ENCODE measurements around the gene IPO4. TPM values are rescaled to one million over a fixed set of nuclear protein-coding genes. Genes with fewer than 3 reads are reported as not detected.

Gene IPO4
- total and polyA plus RNA-seq, 2 of the 4 experiments (the other 2 are of a cell fraction) = 37.6 to 39.4 TPM

DNA sequence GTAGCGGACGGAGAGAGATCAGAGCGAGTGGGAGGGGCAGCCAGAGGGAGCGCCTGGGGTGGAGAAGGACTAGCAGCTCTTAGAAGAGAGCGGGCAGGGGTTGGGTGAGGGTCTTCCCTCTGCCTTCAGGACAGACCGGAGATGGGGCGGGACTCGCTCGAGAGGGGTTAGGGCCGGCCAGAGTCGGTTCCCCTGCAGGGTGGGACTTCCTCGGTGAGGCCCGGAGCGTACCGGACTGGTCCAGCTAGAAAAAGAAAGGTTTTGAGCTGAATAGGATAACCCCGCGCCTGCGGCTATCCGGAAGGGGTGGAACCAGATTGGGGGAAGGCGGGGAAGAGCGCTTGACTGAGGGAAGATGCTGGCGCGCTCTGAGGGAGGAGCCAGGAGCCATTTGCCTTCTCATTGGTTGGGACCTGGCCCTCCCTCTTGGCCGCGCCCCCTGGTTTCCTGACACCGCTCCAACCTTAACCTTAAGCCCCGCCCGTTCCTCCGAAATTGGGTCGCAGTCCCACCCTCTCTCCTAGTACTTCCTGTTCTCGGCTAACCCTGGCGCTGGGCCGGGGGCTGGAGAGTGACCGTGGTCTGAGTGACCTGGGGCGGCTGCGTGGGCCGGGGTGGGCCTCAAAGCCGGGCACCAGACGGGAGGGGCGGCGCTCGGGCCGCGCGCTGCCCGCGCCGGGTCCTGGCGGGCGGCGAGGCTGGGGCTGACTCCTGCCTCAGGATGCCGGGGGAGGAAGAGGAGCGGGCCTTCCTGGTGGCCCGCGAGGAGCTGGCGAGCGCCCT, 41.4 kb downstream of the IPO4 start, which contains the start of gene RNF31:
Gene RNF31, plus strand, starts transcription at position 521 of the 783 bp plus-strand sequence. Its CDS starts 201 bp downstream, at position 722.
- no peak within 1 kb of the TSS for H3K18ac ChIP-seq (ENCODE audit: low read depth, low read length)
- H2BK120ac ChIP-seq (ENCODE audit: low read depth, low read length) = 0 out of 2 replicates have a peak within 1 kb of the TSS, but pooled peaks have one; percentile 3
- peaks cover 15% of the 10 kb centered on the region for H3K9me1 ChIP-seq (ENCODE audit: insufficient read depth, low read length)
- peak within 1 kb of the TSS; percentile 79 for H3K27ac ChIP-seq (ENCODE audit: insufficient read depth, low read length)
- no peaks in the 10 kb centered on the region for H3K9me3 ChIP-seq (ENCODE audit: control insufficient read depth, insufficient read depth, low read length)
- peak within 1 kb of the TSS; percentile 86 for H3K4me3 ChIP-seq (ENCODE audit: insufficient read depth, low read depth, low read length)
- peak within 1 kb of the TSS; percentile 88 for H3K23ac ChIP-seq (ENCODE audit: low read depth, low read length)
- intact Hi-C loops (cut with micrococcal nuclease) (loop anchor here (2.0 kb wide), 1 partner anchor 150 kb away; no protein-coding TSS in a partner anchor), in situ Hi-C loops (cut with MboI; ENCODE audit: low sequenced_read_pairs) (loop anchor here (25.0 kb wide), 2 partner anchors 835 to 1060 kb away; partner anchors contain the start of genes ACIN1, BCL2L2, C14orf119 and PABPN1), dilution Hi-C loops (cut with HindIII; ENCODE audit: low sequenced_read_pairs, unreplicated experiment) (no loop called here)
- H2AFZ ChIP-seq (replicated peaks; ENCODE audit: low read length, poor library complexity) = peak within 1 kb of the TSS; percentile 91
- H3K4me2 ChIP-seq (ENCODE audit: low read depth, low read length) = peak within 1 kb of the TSS; percentile 96
- H3K36me3 ChIP-seq (ENCODE audit: control insufficient read depth, insufficient read depth, low read length) = peaks cover 31% of the 10 kb centered on the region
- H4K5ac ChIP-seq (ENCODE audit: low read depth, low read length) = peak within 1 kb of the TSS; percentile 46
- BruUV-seq (replicated peaks) = no TSS peak
- peak within 1 kb of the TSS; percentile 82 for H2AK5ac ChIP-seq (ENCODE audit: low read depth, low read length)
- POLR2A ChIA-PET (ENCODE audit: unreplicated experiment) = interaction anchor here (1.0 to 1.4 kb wide), 2 partner anchors 11 to 33 kb away, joined by 3 to 6 read pairs; partner anchors contain the start of genes DCAF11, NRL and PSME1
- peak within 1 kb of the TSS; percentile 76 to 81 for H4K8ac ChIP-seq (ENCODE audit: low read depth in 2 of 2, low read length in 2 of 2)
- peak within 1 kb of the TSS; percentile 76 for H3K4ac ChIP-seq (ENCODE audit: low read depth, low read length)
- H3K9ac ChIP-seq (ENCODE audit: low read depth, low read length) = peak within 1 kb of the TSS; percentile 96
- ATAC-seq (ENCODE audit: low read depth) (peak; percentile 91), DNase-seq (peak; percentile 98)
- CTCF ChIA-PET = interaction anchor here (0.6 to 4.3 kb wide), 4 partner anchors 9 to 39 kb away, joined by 3 to 14 read pairs (median 3); partner anchors contain the start of gene IRF9
- TF ChIP-seq MAZ (IDR thresholded peaks at IDR 0.05; ENCODE audit: borderline replicate concordance, low read depth, low read length) (peak; percentile 71; the same call in 1 of the 2 replicates), FOS (IDR thresholded peaks at IDR 0.05; ENCODE audit: low read depth, low read length) (no peak), MAFK (IDR thresholded peaks at IDR 0.05; ENCODE audit: low read depth, low read length) (no peak), RFX5 (IDR thresholded peaks at IDR 0.05; ENCODE audit: low read depth, low read length) (no peak), SMC3 (IDR thresholded peaks at IDR 0.05; ENCODE audit: low read depth, low read length) (no peak), RAD21 (IDR thresholded peaks at IDR 0.05; ENCODE audit: low read length) (no peak), MXI1 (IDR thresholded peaks at IDR 0.05; ENCODE audit: borderline replicate concordance, low read depth, low read length) (no peak; the same call in 1 of the 2 replicates), NFE2L2 (IDR thresholded peaks at IDR 0.05; ENCODE audit: low read depth, low read length) (no peak), BHLHE40 (IDR thresholded peaks at IDR 0.05; ENCODE audit: low read depth, low read length) (no peak)
- H3K14ac ChIP-seq (replicated peaks; ENCODE audit: low read depth, low read length) = peak within 1 kb of the TSS; percentile 72
- H3K4me1 ChIP-seq (ENCODE audit: control insufficient read depth, insufficient read depth, low read length) = peaks cover 9% of the 10 kb centered on the region
- peak within 1 kb of the TSS; percentile 67 for H3K56ac ChIP-seq (ENCODE audit: extremely low read depth, insufficient read depth, low read length)
- H4K91ac ChIP-seq (ENCODE audit: insufficient read depth, low read depth, low read length) = peak within 1 kb of the TSS; percentile 75
- H3K79me1 ChIP-seq (ENCODE audit: low read depth in 1 of 2, low read length in 2 of 2) = peaks cover 35 to 75% of the 10 kb centered on the region in 2 experiments
- peaks cover 10% of the 10 kb centered on the region for H4K20me1 ChIP-seq (ENCODE audit: insufficient read depth, low read length)
- peak within 1 kb of the TSS; percentile 71 for H2BK5ac ChIP-seq (ENCODE audit: low read depth, low read length, poor library complexity, severe bottlenecking)
- H3K27me3 ChIP-seq (ENCODE audit: control insufficient read depth, insufficient read depth, low read length) = no peaks in the 10 kb centered on the region
- H2AK9ac ChIP-seq (replicated peaks; ENCODE audit: low read depth, low read length, poor library complexity) = peak within 1 kb of the TSS; percentile 92
- H2BK20ac ChIP-seq (ENCODE audit: low read depth, low read length) = no peak within 1 kb of the TSS
- WGBS, 2 experiments (ENCODE audit: extremely low coverage in 2 of 2, insufficient read length in 1 of 2) = 1% methylated on average over 25 of the region's 57 CpGs; no CpG with 5 or more reads in 1 of the 2 experiments
- H2BK15ac ChIP-seq (ENCODE audit: low read depth, low read length) = peak within 1 kb of the TSS; percentile 10; the same call in 1 of the 3 replicates
